ENCODE data around the gene SUPT3H. TPM values are rescaled to one million over a fixed set of nuclear protein-coding genes. Genes with fewer than 3 reads are reported as not detected.
"Not testable (repeated sequence)": the region's sequence is repeated elsewhere in the genome, so short reads cannot be mapped to it uniquely, and the experiment has no call there.

The SUPT3H gene
- polyA plus RNA-seq, 5 donors: 24.5 to 29.5 (median 26.6) TPM

DNA sequence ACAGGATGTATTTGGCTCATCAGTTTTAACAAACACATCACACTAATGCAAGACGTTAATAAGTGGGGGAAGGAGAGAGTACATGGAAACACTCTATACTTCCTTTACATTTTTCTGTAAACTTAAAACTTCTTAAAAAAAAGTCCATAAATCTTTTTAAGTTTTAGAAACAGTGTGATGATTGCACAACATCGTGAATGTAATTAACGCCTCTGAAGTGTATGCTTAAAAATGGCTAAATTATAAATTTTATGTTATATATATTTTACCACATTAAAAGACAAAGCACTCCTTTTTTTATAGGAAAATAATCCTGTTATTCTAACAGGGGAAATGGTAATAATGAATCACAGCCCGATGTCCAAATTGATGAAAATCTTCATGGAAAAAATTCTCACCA is 193.7 kb downstream of the SUPT3H start:
- DNase-seq: no peak

GRCh38 chr6:45176373-45176772 is 201.4 kb downstream of the SUPT3H start:
- not testable (repeated sequence) for DNase-seq

DNA sequence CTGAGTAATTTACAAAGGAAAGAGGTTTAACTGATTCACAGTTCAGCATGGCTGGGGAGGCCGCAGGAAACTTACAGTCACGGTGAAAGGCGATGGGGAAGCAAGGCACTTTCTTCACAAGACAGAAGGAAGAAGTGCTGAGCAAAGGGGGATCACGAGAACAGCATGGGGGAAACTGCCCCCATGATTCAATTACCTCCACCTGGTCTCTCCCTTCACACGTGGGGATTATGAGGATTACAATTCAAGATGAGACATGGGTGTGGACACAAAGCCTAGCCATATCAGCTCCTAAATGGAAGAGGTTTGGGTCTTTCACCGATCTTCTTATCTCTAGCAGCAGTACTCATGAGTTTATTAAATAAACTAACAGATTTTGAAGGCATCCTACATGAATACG is 202.5 kb downstream of the SUPT3H start:
- no peak for DNase-seq

DNA sequence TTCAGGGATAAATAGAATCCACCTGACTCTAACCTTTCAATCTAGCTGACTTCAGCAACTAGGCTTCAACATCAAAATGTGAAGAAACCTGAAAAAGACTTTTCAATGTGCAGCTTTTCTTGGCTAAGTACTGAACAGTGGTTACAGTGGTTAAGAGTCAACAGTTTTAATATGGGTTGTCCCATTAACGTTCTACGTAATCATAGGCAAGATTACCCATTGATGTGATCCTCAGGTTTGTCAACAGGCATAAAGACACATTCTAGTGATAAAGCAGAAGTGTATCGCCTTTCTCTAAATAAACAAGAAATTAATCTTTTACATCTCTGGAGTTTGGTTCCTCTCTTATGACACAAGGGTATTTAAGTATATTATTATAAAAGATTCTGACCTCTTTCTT is 203.7 kb downstream of the SUPT3H start:
- no peak for DNase-seq

DNA sequence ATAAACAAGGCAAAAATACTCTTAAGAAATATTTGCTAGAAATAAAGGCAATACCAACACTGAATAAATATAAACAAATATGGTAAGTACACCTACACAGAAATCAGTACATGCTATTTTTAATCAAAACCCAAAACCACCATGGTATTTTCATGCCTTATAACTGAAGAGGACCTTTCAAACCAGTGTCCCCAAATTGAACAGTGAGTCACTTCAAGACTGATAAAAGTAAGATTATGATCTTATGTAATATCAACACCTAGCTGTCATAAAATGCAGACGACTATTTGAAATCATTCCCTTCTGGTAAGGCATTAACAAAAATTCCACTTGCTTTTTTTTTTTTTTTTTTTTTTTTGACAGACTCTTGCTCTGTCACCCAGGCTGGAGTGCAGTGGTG is 206.4 kb downstream of the SUPT3H start:
- DNase-seq: no peak

DNA sequence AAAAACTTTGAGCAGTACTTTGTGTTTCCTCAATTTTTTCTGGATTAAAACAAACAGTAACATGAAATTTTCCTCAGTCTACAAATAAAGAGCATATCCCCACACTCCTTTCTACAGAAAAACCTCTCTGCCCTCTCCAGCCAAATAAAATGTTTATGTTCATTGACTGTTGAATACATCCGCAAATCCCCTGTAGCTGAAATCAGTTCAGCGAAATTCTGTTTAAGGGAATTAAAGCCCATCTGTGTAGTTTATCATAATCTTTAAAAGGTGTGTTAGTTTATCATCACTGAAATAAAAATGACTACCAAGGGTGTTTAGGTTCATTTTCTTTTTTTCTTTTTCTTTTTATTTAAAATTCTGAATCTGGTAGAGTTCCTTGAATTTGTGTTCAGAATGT is 207.4 kb downstream of the SUPT3H start:
- no peak for DNase-seq

GRCh38 chr6:45169815-45170214 is 207.9 kb downstream of the SUPT3H start:
- no peak for DNase-seq

DNA sequence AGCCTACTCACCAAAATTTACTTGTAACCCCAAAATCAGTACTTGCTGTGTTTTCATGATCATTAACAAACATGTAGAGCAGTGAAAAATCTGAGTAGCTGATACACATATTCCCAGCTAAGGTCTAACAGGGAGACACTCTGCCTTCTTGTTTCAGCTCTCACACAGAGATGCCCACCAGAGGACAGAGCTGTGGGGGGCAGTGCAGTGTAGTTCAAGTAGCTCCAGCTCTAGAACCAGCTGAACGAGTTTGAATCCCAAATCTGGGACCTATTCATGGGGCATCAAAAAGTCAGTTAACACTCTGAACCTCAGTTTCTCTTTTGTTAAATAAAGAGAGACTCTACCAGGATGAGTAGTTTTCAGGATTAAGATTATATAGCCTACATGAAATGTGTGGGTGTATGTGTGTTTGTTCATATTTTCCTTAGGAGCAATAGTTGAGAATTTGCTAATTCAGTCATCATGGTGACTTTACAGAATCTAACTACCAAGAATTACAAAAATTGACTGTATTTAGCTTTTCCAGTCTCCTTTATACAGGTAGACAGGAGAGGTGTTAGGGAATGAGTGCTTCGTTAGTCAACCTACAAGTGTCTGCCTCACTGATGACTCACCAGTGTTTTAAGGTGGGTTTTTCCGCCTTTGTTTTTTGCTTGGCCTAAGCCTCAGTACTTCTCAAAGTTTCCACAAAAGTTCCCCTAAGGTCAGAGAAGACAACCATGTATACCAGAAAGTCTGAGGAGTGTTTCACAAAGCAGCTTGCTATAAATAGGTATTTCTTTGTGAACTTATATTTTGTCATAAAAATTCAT is 213.6 kb downstream of the SUPT3H start:
- DNase-seq: no peak

DNA sequence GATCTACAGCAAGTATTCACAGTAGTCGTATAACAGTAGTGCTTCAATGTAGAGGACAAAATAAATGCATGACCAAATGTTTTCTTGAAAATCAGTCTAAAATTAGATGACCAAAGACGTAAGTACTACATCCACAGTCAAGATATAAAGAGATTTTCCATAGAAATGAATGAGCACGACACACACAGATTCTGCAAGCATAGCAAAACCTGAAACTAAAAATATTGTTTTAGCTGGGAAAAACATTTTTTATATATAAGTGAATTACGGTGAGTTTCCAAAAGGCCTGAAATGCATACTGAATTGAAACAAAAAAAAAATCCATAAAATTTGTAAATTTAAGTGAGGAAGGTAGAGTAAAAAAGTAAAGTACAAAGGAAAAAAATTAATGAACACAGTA is 217.4 kb downstream of the SUPT3H start:
- DNase-seq: no peak

DNA sequence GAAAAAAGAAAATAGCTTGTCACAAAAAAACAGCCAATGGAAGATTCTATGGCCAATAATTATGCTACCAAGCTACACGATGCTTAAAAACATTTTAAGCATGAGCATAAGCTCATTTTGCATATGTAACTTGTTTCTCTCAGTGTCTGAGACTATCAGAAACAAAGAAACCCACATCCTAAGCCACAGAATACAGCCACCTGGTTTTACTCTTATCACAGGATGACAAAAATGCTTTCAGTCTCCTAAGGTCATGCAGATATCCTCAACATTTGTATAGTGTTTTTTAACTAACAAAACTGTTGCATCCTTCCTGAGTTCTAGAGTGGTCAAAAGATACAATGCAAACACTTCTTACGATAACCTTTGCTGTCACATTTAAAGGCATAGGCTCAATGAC is 221.7 kb downstream of the SUPT3H start:
- no peak for DNase-seq

GRCh38 chr6:45155341-45155894 is 222.3 kb downstream of the SUPT3H start:
- DNase-seq: no peak

GRCh38 chr6:45154679-45155078 is 223.1 kb downstream of the SUPT3H start:
- DNase-seq: no peak

DNA sequence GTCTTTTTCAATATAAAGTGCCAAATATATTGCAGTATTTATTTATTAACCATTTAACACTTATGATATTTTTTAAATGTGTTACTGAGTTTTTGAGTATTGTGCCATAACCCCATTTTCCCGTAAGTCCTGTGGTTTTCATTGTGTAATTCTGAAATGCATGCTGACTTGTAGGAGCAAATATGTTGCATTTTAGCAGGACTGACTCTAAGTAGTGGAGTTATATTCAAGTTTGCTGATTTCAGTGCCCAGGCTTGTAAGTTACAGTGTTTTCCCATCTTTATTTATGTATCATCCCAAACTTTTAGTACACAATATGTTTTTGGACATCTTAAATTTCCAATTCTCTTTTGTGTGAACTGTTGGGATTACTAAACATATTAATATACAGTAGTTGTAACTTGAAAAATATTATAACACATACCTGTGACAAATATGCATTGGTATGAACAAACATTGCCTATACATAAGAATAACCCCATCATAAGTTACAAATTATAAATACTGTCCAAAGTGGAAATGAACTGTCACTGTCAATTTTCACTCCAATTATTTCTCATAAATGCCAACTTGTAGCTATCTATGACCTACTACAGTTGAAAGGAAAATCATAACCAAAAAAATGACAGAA is 228.9 kb downstream of the SUPT3H start:
- DNase-seq: no peak

- no peak for DNase-seq
Measured at GRCh38 chr6:45148278-45148677, 229.5 kb downstream of the SUPT3H start.

GRCh38 chr6:45145658-45146057 is 232.1 kb downstream of the SUPT3H start:
- DNase-seq: not testable (repeated sequence)

DNA sequence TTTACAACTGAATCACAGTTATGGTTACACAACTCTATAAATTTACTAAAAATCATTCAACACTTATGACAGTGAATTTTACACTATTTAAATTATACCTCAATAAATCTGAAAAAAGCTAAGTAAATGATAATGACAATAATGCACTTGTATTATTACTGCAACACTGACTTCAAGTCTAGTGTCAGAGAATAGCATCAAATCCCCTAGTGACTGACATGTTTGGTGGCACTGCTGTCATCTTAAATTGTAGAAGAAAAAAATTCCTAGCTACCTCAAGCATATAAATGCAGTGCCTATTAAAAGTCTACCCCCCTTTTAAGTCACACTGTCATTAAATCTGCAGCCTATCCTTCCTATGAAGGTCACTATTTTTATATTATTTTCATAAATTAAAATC is 239.0 kb downstream of the SUPT3H start:
- DNase-seq: no peak

DNA sequence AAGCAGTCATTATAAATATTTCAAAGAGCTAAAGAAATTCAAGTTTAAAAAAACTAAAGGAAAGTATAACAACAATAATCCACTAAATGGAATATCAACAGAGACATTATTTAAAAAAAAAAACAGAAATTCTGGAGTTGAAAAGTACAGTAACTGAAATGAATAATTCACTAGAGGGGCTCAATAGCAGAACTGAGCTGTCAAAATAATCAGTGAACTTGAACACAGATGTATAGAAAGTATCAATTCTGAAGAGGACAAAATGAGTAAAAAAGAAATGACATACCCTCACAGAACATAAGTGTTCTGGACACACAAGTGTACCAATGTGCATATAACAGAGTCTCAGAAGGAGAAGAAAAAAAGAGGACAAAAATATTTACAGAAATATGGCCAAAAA is 241.2 kb downstream of the SUPT3H start:
- no peak for DNase-seq

GRCh38 chr6:45132658-45133294 is 245.0 kb downstream of the SUPT3H start:
- no peak for DNase-seq

DNA sequence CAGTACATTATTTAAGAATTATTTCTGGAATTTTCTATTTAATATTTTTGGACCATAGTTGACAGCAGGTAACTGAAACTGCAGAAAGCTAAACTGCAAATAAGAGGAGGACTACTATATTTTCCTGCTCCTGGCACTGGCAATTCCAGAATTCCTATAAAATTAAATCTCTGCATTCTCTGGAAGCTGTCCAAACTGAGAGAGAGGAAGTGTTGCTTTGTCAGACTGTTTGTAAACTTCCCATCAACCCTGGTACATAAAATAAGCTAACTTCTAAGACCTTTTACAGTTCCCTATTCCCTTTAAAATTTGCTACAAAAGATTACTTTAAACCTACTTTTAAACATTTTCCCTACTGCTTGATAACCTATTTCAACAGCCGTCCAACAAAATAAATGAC is 245.7 kb downstream of the SUPT3H start:
- peak in 1 of 2 donors; percentile 6 for DNase-seq

DNA sequence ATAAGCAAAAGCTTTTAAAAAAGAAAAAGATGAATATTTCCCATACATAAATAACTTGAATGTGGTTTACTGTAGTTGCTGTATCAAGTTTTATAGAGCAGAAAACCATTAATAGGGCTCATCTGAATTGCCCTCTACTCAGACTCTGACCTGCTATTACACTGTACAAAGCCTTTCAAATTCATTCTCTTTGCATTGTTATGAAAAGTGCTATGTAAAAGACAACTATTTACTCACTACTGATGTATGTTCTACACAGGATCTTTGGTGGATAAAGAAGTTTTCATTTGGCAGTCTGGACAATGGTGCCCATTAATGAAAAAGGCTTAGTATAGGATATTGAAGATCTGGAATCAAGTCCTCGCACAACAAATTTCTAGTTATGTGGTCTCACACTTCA is 248.7 kb downstream of the SUPT3H start:
- DNase-seq: no peak

GRCh38 chr6:45127185-45127584 is 250.5 kb downstream of the SUPT3H start:
- DNase-seq: no peak

DNA sequence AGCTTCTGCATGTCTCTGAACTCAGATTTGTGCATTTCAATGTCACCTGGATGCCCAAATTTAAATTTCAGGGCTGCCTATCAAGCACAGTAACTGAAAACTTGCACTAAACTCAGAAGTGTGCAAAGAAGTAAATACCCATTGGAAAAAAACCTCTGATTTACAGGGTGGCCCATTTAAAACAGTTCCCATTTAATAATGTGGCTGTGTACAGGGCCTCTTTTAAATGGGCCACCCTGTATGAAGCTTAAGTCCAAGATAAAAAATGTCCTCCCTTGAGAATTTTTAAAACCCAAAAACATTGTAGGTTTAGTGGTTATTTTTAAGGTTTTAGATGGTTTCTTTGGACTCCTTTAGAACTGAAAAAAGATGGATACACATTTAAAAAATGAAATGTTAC is 251.7 kb downstream of the SUPT3H start:
- DNase-seq: no peak

DNA sequence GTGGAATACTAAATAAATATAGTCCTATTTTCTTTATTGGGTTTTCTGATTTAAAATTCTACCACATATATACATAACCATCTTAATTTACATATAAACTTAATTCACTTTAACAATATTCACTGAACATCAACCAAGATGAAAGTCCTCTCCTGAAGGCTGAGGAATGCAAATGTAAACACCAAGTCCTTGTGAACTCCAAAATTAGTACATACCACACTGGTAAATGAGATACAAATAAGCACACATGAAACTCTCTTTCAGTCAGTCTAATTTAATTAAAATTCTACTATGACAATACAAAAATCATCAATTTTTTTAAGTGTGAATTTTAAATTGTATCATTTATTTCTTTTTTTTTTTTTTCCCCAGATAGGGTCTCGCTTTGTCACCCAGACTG is 254.7 kb downstream of the SUPT3H start:
- DNase-seq: no peak

All from right lung (tissue), 5 donors.